Neuronal stem cell (in vitro differentiated cells): Measurements from ENCODE around the gene SERPINB1.

Source experiments
- DNase-seq: peaks from one replicate; pipeline ENCODE4 v3.0.0-alpha.2; 2013; ENCODE audit warnings: low spot score
- H2AFZ ChIP-seq: one replicate; pipeline ENCODE4 v1.6.1; 2013; ENCODE audit warnings: mild to moderate bottlenecking, low read length, inconsistent platforms
- H2AK5ac ChIP-seq: 2 replicates; pipeline ENCODE4 v1.6.1; 2013; ENCODE audit warnings: low read depth, mild to moderate bottlenecking, inconsistent platforms, low read length, moderate library complexity, mixed read lengths
- H2BK120ac ChIP-seq: 2 replicates; pipeline ENCODE4 v1.6.1; 2013; ENCODE audit warnings: low read depth, mild to moderate bottlenecking, inconsistent platforms, low read length, moderate library complexity, mixed read lengths
- H2BK12ac ChIP-seq: one replicate; pipeline ENCODE4 v1.6.1; 2013; ENCODE audit warnings: low read length, inconsistent platforms
- H2BK15ac ChIP-seq: 2 replicates; pipeline ENCODE4 v1.6.1; 2013; ENCODE audit warnings: mild to moderate bottlenecking, low read length, inconsistent platforms, mixed read lengths
- H2BK5ac ChIP-seq: one replicate; pipeline ENCODE4 v1.6.1; 2013; ENCODE audit warnings: inconsistent platforms, mild to moderate bottlenecking, low read length, moderate library complexity
- H3K14ac ChIP-seq: one replicate; pipeline ENCODE4 v1.6.1; 2013; ENCODE audit warnings: low read length, inconsistent platforms
- H3K18ac ChIP-seq: 2 replicates; pipeline ENCODE4 v1.6.1; 2013; ENCODE audit warnings: low read length, inconsistent platforms
- H3K23ac ChIP-seq: 2 replicates; pipeline ENCODE4 v1.6.1; 2013; ENCODE audit warnings: low read depth, mild to moderate bottlenecking, mixed read lengths, low read length, inconsistent platforms; ENCODE audit not compliant: poor library complexity
- H3K27ac ChIP-seq: replicated peaks from 3 replicates; pipeline ENCODE4 v1.5.1; 2013; ENCODE audit warnings: low read length, inconsistent platforms
- H3K27me3 ChIP-seq, 3 experiments: 2 replicates each; pipeline ENCODE4 v1.6.1; 2013; ENCODE audit warnings: low read length in 3 of 3, mild to moderate bottlenecking in 2 of 3, inconsistent platforms in 1 of 3, low read depth in 1 of 3, mixed read lengths in 1 of 3, moderate library complexity in 1 of 3; ENCODE audit not compliant: control insufficient read depth in 3 of 3, insufficient read depth in 3 of 3
- H3K36me3 ChIP-seq, 2 donors: replicated peaks in 1 of 2; 2 replicates each; pipeline ENCODE4 v1.6.1; 2013; ENCODE audit warnings: low read length in 2 of 2; ENCODE audit not compliant: control insufficient read depth in 2 of 2, insufficient read depth in 2 of 2
- H3K4ac ChIP-seq: 2 replicates; pipeline ENCODE4 v1.6.1; 2013; ENCODE audit warnings: inconsistent platforms, mild to moderate bottlenecking, low read length, moderate library complexity
- H3K4me1 ChIP-seq, 2 donors: 1 replicate in 1 of 2; 2 replicates in 1 of 2; pipeline ENCODE4 v1.6.1; 2013; ENCODE audit warnings: low read length in 2 of 2, low read depth in 1 of 2; ENCODE audit not compliant: control insufficient read depth in 2 of 2, insufficient read depth in 1 of 2
- H3K4me2 ChIP-seq: one replicate; pipeline ENCODE4 v1.6.1; 2013; ENCODE audit warnings: mild to moderate bottlenecking, low read length, inconsistent platforms; ENCODE audit not compliant: insufficient read depth, poor library complexity, severe bottlenecking
- H3K4me3 ChIP-seq, 2 donors: 2 replicates each; pipeline ENCODE4 v1.5.1; 2013; ENCODE audit warnings: low read length in 2 of 2, mild to moderate bottlenecking in 2 of 2, inconsistent platforms in 1 of 2, moderate library complexity in 1 of 2
- H3K79me1 ChIP-seq: one replicate; pipeline ENCODE4 v1.6.1; 2013; ENCODE audit warnings: low read depth, mild to moderate bottlenecking, inconsistent platforms, low read length, moderate library complexity
- H3K9ac ChIP-seq: one replicate; pipeline ENCODE4 v1.6.1; 2013; ENCODE audit warnings: mild to moderate bottlenecking, low read depth, low read length, inconsistent platforms; ENCODE audit not compliant: poor library complexity
- H3K9me3 ChIP-seq, 2 donors: replicated peaks in 1 of 2; 2 replicates each; pipeline versions ENCODE3 to v1.6.1; 2013; ENCODE audit warnings: low read length in 2 of 2, mild to moderate bottlenecking in 2 of 2, inconsistent platforms in 1 of 2, low read depth in 1 of 2, mixed read lengths in 1 of 2, moderate library complexity in 1 of 2; ENCODE audit not compliant: control insufficient read depth in 2 of 2, insufficient read depth in 1 of 2
- H4K8ac ChIP-seq: one replicate; pipeline ENCODE4 v1.6.1; 2013; ENCODE audit warnings: low read depth, mild to moderate bottlenecking, inconsistent platforms, low read length, moderate library complexity
- H4K91ac ChIP-seq: one replicate; pipeline ENCODE4 v1.6.1; 2013; ENCODE audit warnings: low read length, low read depth, mild to moderate bottlenecking, inconsistent platforms; ENCODE audit not compliant: poor library complexity
- WGBS, 2 donors: extraction: QIAGEN DNeasy Blood & Tissue Kit; methylation state at CpG; one replicate each; pipeline ENCODE4 v1.1.7; 2013; ENCODE audit warnings: missing lambda C conversion rate in 2 of 2, mixed read lengths in 1 of 2; ENCODE audit not compliant: insufficient read length in 2 of 2, insufficient replicate concordance in 1 of 2; ENCODE audit errors: extremely low coverage in 2 of 2; 5-methylcytosine and 5-hydroxymethylcytosine counted together

The SERPINB1 gene

DNA sequence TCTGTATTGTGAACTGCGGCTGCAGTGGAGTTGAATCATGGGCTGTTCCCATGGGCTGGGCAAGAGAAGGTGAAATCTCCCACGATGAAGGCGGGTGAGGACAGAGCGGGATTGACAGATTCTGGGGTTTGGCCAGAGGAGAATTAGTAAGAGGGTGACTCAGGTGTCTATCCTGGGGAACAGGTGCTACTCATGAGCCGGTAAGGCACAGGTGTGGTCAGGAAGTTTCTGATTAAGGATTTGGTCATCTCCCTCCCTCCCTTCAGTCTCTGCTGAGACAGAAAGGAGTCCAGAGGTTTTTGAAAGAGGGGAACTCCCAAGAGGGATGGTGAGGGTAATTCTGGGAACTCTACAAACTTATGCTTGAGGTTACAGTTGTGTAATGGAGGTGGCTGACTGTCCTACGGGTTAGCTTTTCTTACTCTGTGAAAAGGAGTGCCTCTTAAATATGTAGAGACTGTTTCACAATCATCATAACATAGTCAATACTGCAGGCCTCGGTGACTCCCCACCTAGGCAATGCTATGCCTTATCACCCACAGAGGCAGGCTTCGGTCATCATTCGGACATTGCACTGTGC is 31.5 kb downstream of the SERPINB1 start:
- no peak overlapping the region for H2BK120ac ChIP-seq
- H2BK5ac ChIP-seq, result no peak overlapping the region
- H3K4ac ChIP-seq, result no peak overlapping the region
- H3K4me3 ChIP-seq, result no peak overlapping the region
- no peak overlapping the region for H3K4me2 ChIP-seq
- no peak overlapping the region for H2BK12ac ChIP-seq
- H2AFZ ChIP-seq, result no peak overlapping the region
- no peak overlapping the region for H3K14ac ChIP-seq
- H3K9me3 ChIP-seq, result no peaks in the 10 kb centered on the region
- H3K36me3 ChIP-seq, result no peaks in the 10 kb centered on the region
- WGBS, 2 donors, result no CpG with 5 or more reads among the region's 9 CpGs
- no peaks in the 10 kb centered on the region for H3K4me1 ChIP-seq
- no peak overlapping the region for H4K91ac ChIP-seq
- no peak overlapping the region for H4K8ac ChIP-seq
- H3K79me1 ChIP-seq, result no peaks in the 10 kb centered on the region
- no peak overlapping the region for H2BK15ac ChIP-seq
- no peak overlapping the region for H3K9ac ChIP-seq
- no peak overlapping the region for H3K23ac ChIP-seq
- no peak for DNase-seq
- no peak overlapping the region for H3K27ac ChIP-seq
- H3K27me3 ChIP-seq, result no peaks in the 10 kb centered on the region
- no peak overlapping the region for H2AK5ac ChIP-seq
- no peak overlapping the region for H3K18ac ChIP-seq

DNA sequence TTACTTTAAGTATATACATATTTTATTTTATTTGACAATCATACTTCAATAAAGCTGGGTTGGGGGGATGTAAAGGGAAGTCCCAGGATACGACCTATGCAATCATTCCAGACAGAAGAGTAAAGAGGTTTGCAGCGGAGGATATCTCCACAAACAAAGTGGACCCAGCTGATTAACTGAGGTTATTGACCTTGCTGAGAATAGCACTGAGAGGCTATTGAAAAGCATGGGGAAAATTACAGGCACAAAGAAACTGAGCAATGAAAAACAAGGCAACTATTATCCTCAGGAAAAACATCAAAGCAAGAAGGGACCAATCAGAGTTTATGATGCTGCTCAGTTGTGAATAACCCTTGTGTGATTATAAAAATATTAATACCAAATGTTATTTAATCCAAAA is 32.6 kb downstream of the SERPINB1 start:
- no peak overlapping the region for H2BK5ac ChIP-seq
- no peak overlapping the region for H2AFZ ChIP-seq
- no peaks in the 10 kb centered on the region for H3K79me1 ChIP-seq
- no peak overlapping the region for H2BK15ac ChIP-seq
- no peak overlapping the region for H3K9ac ChIP-seq
- H3K4me3 ChIP-seq, result no peak overlapping the region
- H4K91ac ChIP-seq, result no peak overlapping the region
- H3K27me3 ChIP-seq, result no peaks in the 10 kb centered on the region
- no peak overlapping the region for H4K8ac ChIP-seq
- no peak overlapping the region for H3K23ac ChIP-seq
- H3K18ac ChIP-seq, result no peak overlapping the region
- no peak overlapping the region for H3K4ac ChIP-seq
- no peak overlapping the region for H2AK5ac ChIP-seq
- no peak for DNase-seq
- no peaks in the 10 kb centered on the region for H3K36me3 ChIP-seq
- no peak overlapping the region for H3K27ac ChIP-seq
- H3K9me3 ChIP-seq, result no peaks in the 10 kb centered on the region
- H3K4me2 ChIP-seq, result no peak overlapping the region
- H3K14ac ChIP-seq, result no peak overlapping the region
- no CpG with 5 or more reads among the region's 2 CpGs for WGBS, 2 donors
- no peak overlapping the region for H2BK120ac ChIP-seq
- H2BK12ac ChIP-seq, result no peak overlapping the region
- H3K4me1 ChIP-seq, result peaks cover 0 to 1% of the 10 kb centered on the region in 2 donors

- H4K8ac ChIP-seq, result no peak overlapping the region
- H2BK12ac ChIP-seq, result no peak overlapping the region
- H3K36me3 ChIP-seq, result no peaks in the 10 kb centered on the region
- no peaks in the 10 kb centered on the region for H3K27me3 ChIP-seq
- H3K4me3 ChIP-seq, result no peak overlapping the region
- no peak overlapping the region for H2BK5ac ChIP-seq
- H3K79me1 ChIP-seq, result no peaks in the 10 kb centered on the region
- no peak overlapping the region for H2AFZ ChIP-seq
- no peak overlapping the region for H3K4me2 ChIP-seq
- H3K4ac ChIP-seq, result no peak overlapping the region
- H3K27ac ChIP-seq, result no peak overlapping the region
- no peak overlapping the region for H3K18ac ChIP-seq
- no peaks in the 10 kb centered on the region for H3K9me3 ChIP-seq
- H2BK15ac ChIP-seq, result no peak overlapping the region
- no peak for DNase-seq
- H3K9ac ChIP-seq, result no peak overlapping the region
- no peak overlapping the region for H3K23ac ChIP-seq
- H3K4me1 ChIP-seq, result peaks cover 0 to 1% of the 10 kb centered on the region in 2 donors
- H2BK120ac ChIP-seq, result no peak overlapping the region
- no peak overlapping the region for H3K14ac ChIP-seq
- H2AK5ac ChIP-seq, result no peak overlapping the region
- WGBS, 2 donors, result no CpG with 5 or more reads among the region's 9 CpGs
- H4K91ac ChIP-seq, result no peak overlapping the region
Observed at GRCh38 chr6:2807342-2808090, 34.1 kb downstream of the SERPINB1 start.

GRCh38 chr6:2806644-2807043 is 35.0 kb downstream of the SERPINB1 start:
- no peak overlapping the region for H3K4me3 ChIP-seq
- no peak overlapping the region for H3K14ac ChIP-seq
- no peak overlapping the region for H3K4me2 ChIP-seq
- peaks cover 0 to 6% of the 10 kb centered on the region in 2 donors for H3K4me1 ChIP-seq
- no peaks in the 10 kb centered on the region for H3K36me3 ChIP-seq
- H3K9ac ChIP-seq, result no peak overlapping the region
- H2BK12ac ChIP-seq, result no peak overlapping the region
- WGBS, 2 donors, result no CpG with 5 or more reads among the region's 3 CpGs
- no peak overlapping the region for H2BK15ac ChIP-seq
- H2AK5ac ChIP-seq, result no peak overlapping the region
- no peak overlapping the region for H3K27ac ChIP-seq
- H2BK5ac ChIP-seq, result no peak overlapping the region
- no peak for DNase-seq
- no peak overlapping the region for H4K8ac ChIP-seq
- no peak overlapping the region for H2BK120ac ChIP-seq
- H3K79me1 ChIP-seq, result no peaks in the 10 kb centered on the region
- no peaks in the 10 kb centered on the region for H3K27me3 ChIP-seq
- no peak overlapping the region for H3K4ac ChIP-seq
- H3K18ac ChIP-seq, result no peak overlapping the region
- no peak overlapping the region for H2AFZ ChIP-seq
- no peaks in the 10 kb centered on the region for H3K9me3 ChIP-seq
- no peak overlapping the region for H4K91ac ChIP-seq
- H3K23ac ChIP-seq, result no peak overlapping the region
